Gastroesophageal sphincter (tissue), 3 donors: Measurements from ENCODE around the gene PDE1C.

ENCODE experiments used
- POLR2A ChIP-seq, 2 donors: fragments of 450-650 bp; IDR thresholded peaks; one replicate each; pipeline ENCODE4 v1.6.1; 2017; ENCODE audit warnings: antibody characterized with exemption in 2 of 2, mild to moderate bottlenecking in 2 of 2, moderate library complexity in 1 of 2
- TF ChIP-seq, protein P1 (sequence below), 4 experiments: fragments of 200-600 bp in 2 of 4; fragments of 450-650 bp in 2 of 4; sonication (generic) in 1 of 4; IDR thresholded peaks; one replicate each; pipeline ENCODE4 v1.5.1; 2017 to 2019; ENCODE audit warnings: antibody characterized with exemption in 4 of 4, mild to moderate bottlenecking in 2 of 4, moderate library complexity in 2 of 4

GRCh38 chr7:31850601-31851000 is 219.6 kb downstream of the PDE1C start:
- TF ChIP-seq, protein P1, sequence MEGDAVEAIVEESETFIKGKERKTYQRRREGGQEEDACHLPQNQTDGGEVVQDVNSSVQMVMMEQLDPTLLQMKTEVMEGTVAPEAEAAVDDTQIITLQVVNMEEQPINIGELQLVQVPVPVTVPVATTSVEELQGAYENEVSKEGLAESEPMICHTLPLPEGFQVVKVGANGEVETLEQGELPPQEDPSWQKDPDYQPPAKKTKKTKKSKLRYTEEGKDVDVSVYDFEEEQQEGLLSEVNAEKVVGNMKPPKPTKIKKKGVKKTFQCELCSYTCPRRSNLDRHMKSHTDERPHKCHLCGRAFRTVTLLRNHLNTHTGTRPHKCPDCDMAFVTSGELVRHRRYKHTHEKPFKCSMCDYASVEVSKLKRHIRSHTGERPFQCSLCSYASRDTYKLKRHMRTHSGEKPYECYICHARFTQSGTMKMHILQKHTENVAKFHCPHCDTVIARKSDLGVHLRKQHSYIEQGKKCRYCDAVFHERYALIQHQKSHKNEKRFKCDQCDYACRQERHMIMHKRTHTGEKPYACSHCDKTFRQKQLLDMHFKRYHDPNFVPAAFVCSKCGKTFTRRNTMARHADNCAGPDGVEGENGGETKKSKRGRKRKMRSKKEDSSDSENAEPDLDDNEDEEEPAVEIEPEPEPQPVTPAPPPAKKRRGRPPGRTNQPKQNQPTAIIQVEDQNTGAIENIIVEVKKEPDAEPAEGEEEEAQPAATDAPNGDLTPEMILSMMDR (IDR thresholded peaks at IDR 0.05) = no peak
- no peak for TF ChIP-seq POLR2A (IDR thresholded peaks at IDR 0.05)
